GM23248 (cell line): Measurements from ENCODE around the gene FAM136A. TPM values are rescaled to one million over a fixed set of nuclear protein-coding genes. Genes with fewer than 3 reads are reported as not detected.

Experiments used
- DNase-seq: peaks from one replicate; pipeline ENCODE4 v3.0.0-alpha.2; 2015
- H2AFZ ChIP-seq: fragments of 200-600 bp; sonication (generic); 2 replicates; pipeline ENCODE4 v1.6.1; 2016; ENCODE audit warnings: antibody characterized with exemption
- H3F3A ChIP-seq: fragments of 200-600 bp; sonication (generic); 2 replicates; pipeline ENCODE4 v1.6.1; 2016; ENCODE audit warnings: mild to moderate bottlenecking, antibody characterized with exemption, mixed run types; ENCODE audit not compliant: insufficient read depth
- H3K27ac ChIP-seq: fragments of 200-600 bp; sonication (generic); 2 replicates; pipeline ENCODE4 v1.5.1; 2016; ENCODE audit warnings: mild to moderate bottlenecking
- H3K27me3 ChIP-seq: fragments of 200-600 bp; sonication (generic); replicated peaks from 2 replicates; pipeline ENCODE4 v1.6.1; 2016; ENCODE audit warnings: mild to moderate bottlenecking; ENCODE audit not compliant: insufficient read depth
- H3K36me3 ChIP-seq: fragments of 200-600 bp; sonication (generic); 2 replicates; pipeline ENCODE4 v1.6.1; 2016; ENCODE audit warnings: low read depth, mild to moderate bottlenecking
- H3K4me1 ChIP-seq: fragments of 200-600 bp; sonication (generic); 2 replicates; pipeline ENCODE4 v1.6.1; 2016; ENCODE audit warnings: mild to moderate bottlenecking; ENCODE audit not compliant: insufficient read depth
- H3K4me2 ChIP-seq: fragments of 200-600 bp; sonication (generic); one replicate; pipeline ENCODE4 v1.6.1; 2016; ENCODE audit warnings: mild to moderate bottlenecking; ENCODE audit not compliant: unreplicated experiment
- H3K4me3 ChIP-seq: fragments of 200-600 bp; sonication (generic); 2 replicates; pipeline ENCODE4 v1.5.1; 2016; ENCODE audit warnings: mild to moderate bottlenecking
- H3K79me2 ChIP-seq: fragments of 200-600 bp; sonication (generic); 2 replicates; pipeline ENCODE4 v1.6.1; 2016; ENCODE audit warnings: mild to moderate bottlenecking; ENCODE audit not compliant: insufficient read depth
- H3K9ac ChIP-seq: fragments of 200-600 bp; sonication (generic); 2 replicates; pipeline ENCODE4 v1.6.1; 2016; ENCODE audit warnings: mild to moderate bottlenecking
- H3K9me2 ChIP-seq: fragments of 200-600 bp; sonication (generic); 2 replicates; pipeline ENCODE4 v1.6.1; 2016; ENCODE audit warnings: mixed run types, mild to moderate bottlenecking, moderate library complexity; ENCODE audit not compliant: insufficient read depth
- H3K9me3 ChIP-seq: fragments of 200-600 bp; sonication (generic); one replicate; pipeline ENCODE4 v1.6.1; 2017; ENCODE audit warnings: low read depth
- H4K20me1 ChIP-seq: fragments of 200-600 bp; sonication (generic); 2 replicates; pipeline ENCODE4 v1.6.0; 2016; ENCODE audit not compliant: insufficient read depth
- EZH2 ChIP-seq: fragments of 200-600 bp; sonication (generic); IDR thresholded peaks from 2 replicates; pipeline ENCODE4 v1.6.1; 2018; ENCODE audit warnings: antibody characterized with exemption, mild to moderate bottlenecking; ENCODE audit not compliant: insufficient read depth, poor library complexity, severe bottlenecking
- EZH2phosphoT487 ChIP-seq: fragments of 200-600 bp; sonication (generic); IDR thresholded peaks from 2 replicates; pipeline ENCODE4 v1.6.1; 2018; ENCODE audit warnings: antibody characterized with exemption, moderate library complexity, mild to moderate bottlenecking, low read depth; ENCODE audit not compliant: insufficient read depth
- WGBS, 2 experiments: methylation state at CpG; one replicate each; pipeline ENCODE4 v1.1.6; 2015 to 2017; ENCODE audit warnings: low lambda C conversion rate in 2 of 2, low coverage in 1 of 2; ENCODE audit errors: missing lambda C conversion rate in 2 of 2; 5-methylcytosine and 5-hydroxymethylcytosine counted together
- in situ Hi-C: fragments of 300-500 bp; cut with MboI; formaldehyde crosslinking; loops from 2 replicates; pipeline ENCODE4 v1.15.0; 2020
- polyA plus RNA-seq: library from polyadenylated mRNA; unstranded; fragments of >200 nt; fragmentation: Nextera tagmentation; extraction: Ambion mirVana; gene quantifications from 2 replicates; pipeline ENCODE4 v1.2.1, GENCODE V29; 2016
- total RNA-seq: library from RNA; depleted of rRNA; stranded (reverse); fragments of >200 nt; shearing (Covaris generic); gene quantifications from 2 replicates; pipeline ENCODE4 v1.2.3, GENCODE V29; 2014

Gene FAM136A
- total and polyA plus RNA-seq, 2 experiments from 2014 or later, result 44.2 to 53.4 TPM

- H3K36me3 ChIP-seq, result no peaks in the 10 kb centered on the region
- no peaks in the 10 kb centered on the region for H4K20me1 ChIP-seq
- TF ChIP-seq EZH2, result no peak
- TF ChIP-seq EZH2phosphoT487, result no peak
- no peak overlapping the region for H3K9ac ChIP-seq
- no peak overlapping the region for H3K4me2 ChIP-seq
- H3F3A ChIP-seq, result no peaks in the 10 kb centered on the region
- no peaks in the 10 kb centered on the region for H3K4me1 ChIP-seq
- no peak for DNase-seq
- H3K79me2 ChIP-seq, result no peaks in the 10 kb centered on the region
- H3K9me3 ChIP-seq, result no peaks in the 10 kb centered on the region
- WGBS, 2 experiments, result 79 to 84% methylated on average over 6 of the region's 6 CpGs
- no peak overlapping the region for H3K27ac ChIP-seq
- H2AFZ ChIP-seq, result no peak overlapping the region
- in situ Hi-C loops, result loop anchor here (25.0 kb wide), 2 partner anchors 466 to 641 kb away; partner anchors contain the start of gene FIGLA
- peaks cover 21% of the 10 kb centered on the region for H3K27me3 ChIP-seq
- H3K4me3 ChIP-seq, result no peak overlapping the region
- no peaks in the 10 kb centered on the region for H3K9me2 ChIP-seq
These were observed 19.5 kb upstream of the FAM136A start for GRCh38 chr2:70321370-70321769.

- Histone ChIP-seq H3K9me3 (no peaks in the 10 kb centered on the region), H2AFZ (no peak overlapping the region), H3F3A (no peaks in the 10 kb centered on the region), H3K9me2 (no peaks in the 10 kb centered on the region), H4K20me1 (no peaks in the 10 kb centered on the region), H3K9ac (no peak overlapping the region), H3K4me3 (no peak overlapping the region), H3K36me3 (no peaks in the 10 kb centered on the region), H3K27me3 (peaks cover 15% of the 10 kb centered on the region), H3K4me2 (no peak overlapping the region), H3K27ac (no peak overlapping the region), H3K4me1 (no peaks in the 10 kb centered on the region), H3K79me2 (no peaks in the 10 kb centered on the region)
- DNase-seq, result no peak
- in situ Hi-C loops, result loop anchor here (10.0 to 25.0 kb wide), 3 partner anchors 320 to 648 kb away; partner anchors contain the start of gene FIGLA
- no peak for TF ChIP-seq EZH2phosphoT487
- no peak for TF ChIP-seq EZH2
- WGBS, 2 experiments, result 29 to 40% methylated on average over 1 of the region's 1 CpG
These were observed 12.8 kb upstream of the FAM136A start for GRCh38 chr2:70314640-70315039.

DNA sequence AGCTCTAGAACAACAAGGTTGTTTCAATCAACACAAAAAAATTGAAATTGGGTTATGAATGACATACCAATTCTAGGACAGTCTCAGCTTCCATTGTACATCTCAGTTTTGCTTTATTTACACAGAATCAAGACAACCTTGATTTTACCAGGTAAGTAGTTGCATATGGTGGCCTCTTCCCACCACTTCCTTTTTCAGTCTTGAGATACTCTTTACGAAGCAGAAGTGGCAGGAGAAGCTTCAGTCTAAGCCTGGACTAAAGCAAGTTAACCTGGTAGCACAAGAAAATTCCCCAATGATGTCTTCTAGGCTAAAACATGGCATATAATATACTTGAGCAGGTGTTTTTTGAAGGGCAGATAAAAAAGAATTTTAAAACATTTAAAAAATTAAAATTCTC is 10.7 kb upstream of the FAM136A start:
- Histone ChIP-seq H3K27me3 (0 out of 2 replicates have a peak, but pooled peaks cover 4% of the 10 kb centered on the region), H3K4me2 (no peak overlapping the region), H3K27ac (no peak overlapping the region), H3K9me2 (no peaks in the 10 kb centered on the region), H3F3A (no peaks in the 10 kb centered on the region), H3K4me1 (no peaks in the 10 kb centered on the region), H3K9ac (no peak overlapping the region), H3K9me3 (no peaks in the 10 kb centered on the region), H3K79me2 (no peaks in the 10 kb centered on the region), H3K36me3 (no peaks in the 10 kb centered on the region), H4K20me1 (no peaks in the 10 kb centered on the region), H2AFZ (no peak overlapping the region), H3K4me3 (no peak overlapping the region)
- WGBS, 2 experiments, result 48 to 55% methylated on average over 1 of the region's 1 CpG
- in situ Hi-C loops, result loop anchor here (10.0 to 25.0 kb wide), 3 partner anchors 322 to 650 kb away; partner anchors contain the start of gene FIGLA
- no peak for DNase-seq
- no peak for TF ChIP-seq EZH2phosphoT487
- TF ChIP-seq EZH2, result no peak

GRCh38 chr2:70310899-70311298 is 9.0 kb upstream of the FAM136A start:
- H3K4me2 ChIP-seq, result no peak overlapping the region
- H3K4me1 ChIP-seq, result no peaks in the 10 kb centered on the region
- no peaks in the 10 kb centered on the region for H3K79me2 ChIP-seq
- no peaks in the 10 kb centered on the region for H3K9me3 ChIP-seq
- H3K27me3 ChIP-seq, result no peaks in the 10 kb centered on the region
- H3K4me3 ChIP-seq, result no peak overlapping the region
- H3F3A ChIP-seq, result no peaks in the 10 kb centered on the region
- H3K9ac ChIP-seq, result no peak overlapping the region
- in situ Hi-C loops, result loop anchor here (10.0 to 25.0 kb wide), 3 partner anchors 324 to 651 kb away; partner anchors contain the start of gene FIGLA
- no peaks in the 10 kb centered on the region for H3K36me3 ChIP-seq
- H4K20me1 ChIP-seq, result no peaks in the 10 kb centered on the region
- H2AFZ ChIP-seq, result no peak overlapping the region
- no peak for DNase-seq
- no peak overlapping the region for H3K27ac ChIP-seq
- 75 to 79% methylated on average over 3 of the region's 3 CpGs for WGBS, 2 experiments
- TF ChIP-seq EZH2phosphoT487 (no peak), EZH2 (no peak)
- no peaks in the 10 kb centered on the region for H3K9me2 ChIP-seq
